CD4-positive, alpha-beta T cell treated with Interleukin-4 for 4 hours (primary cell): ENCODE results near the gene TNFRSF14.

ENCODE experiments used
- DNase-seq: peaks from one replicate; pipeline ENCODE4 v3.0.0-alpha.2; 2020

TNFRSF14 gene

DNA sequence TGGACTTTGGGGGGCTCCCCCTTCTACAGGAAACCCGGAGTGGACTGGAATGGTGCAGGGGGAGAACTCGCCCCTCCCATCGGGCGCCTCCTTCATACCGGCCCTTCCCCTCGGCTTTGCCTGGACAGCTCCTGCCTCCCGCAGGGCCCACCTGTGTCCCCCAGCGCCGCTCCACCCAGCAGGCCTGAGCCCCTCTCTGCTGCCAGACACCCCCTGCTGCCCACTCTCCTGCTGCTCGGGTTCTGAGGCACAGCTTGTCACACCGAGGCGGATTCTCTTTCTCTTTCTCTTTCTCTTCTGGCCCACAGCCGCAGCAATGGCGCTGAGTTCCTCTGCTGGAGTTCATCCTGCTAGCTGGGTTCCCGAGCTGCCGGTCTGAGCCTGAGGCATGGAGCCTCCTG lies at the start of gene TNFRSF14:
TSS of gene TNFRSF14 (plus strand) at position 95 of the 401 bp plus-strand sequence. CDS start at position 389, 294 bp downstream.
- DNase-seq, result peak; percentile 80

DNA sequence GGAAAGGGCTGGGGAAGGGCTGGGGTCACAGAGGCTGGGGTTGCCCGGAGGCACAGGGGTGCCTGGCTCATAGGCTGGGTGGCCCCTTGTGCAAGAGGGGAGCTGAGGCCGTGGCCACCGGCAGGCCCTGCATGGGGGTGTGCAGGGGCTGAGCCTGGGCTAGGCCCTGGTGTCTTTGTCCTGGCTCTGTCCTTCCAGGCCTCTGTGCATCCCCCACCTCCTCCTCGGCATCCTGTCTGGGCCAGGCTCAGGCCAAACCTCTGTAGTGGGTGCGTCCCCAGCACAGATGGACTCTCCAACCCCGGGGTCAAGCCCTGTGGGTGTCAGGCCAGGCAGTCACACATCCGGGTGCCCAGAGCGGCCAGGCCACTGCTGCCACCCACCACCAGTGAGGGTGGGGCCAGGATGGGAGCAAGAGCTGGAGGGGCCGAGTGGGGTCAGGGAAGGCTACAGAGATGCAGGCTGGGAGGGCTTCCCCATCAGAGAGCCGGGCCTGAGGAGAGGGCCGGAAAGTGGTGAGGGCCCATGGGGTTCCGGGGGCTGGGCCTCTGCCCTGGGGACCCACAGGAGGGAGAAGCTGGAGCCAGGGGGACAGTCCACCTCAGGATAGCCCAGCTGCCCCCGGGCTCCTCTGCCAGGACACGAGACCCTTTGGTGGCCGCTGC lies 49.1 kb upstream of the TNFRSF14 start:
- no peak for DNase-seq

DNA sequence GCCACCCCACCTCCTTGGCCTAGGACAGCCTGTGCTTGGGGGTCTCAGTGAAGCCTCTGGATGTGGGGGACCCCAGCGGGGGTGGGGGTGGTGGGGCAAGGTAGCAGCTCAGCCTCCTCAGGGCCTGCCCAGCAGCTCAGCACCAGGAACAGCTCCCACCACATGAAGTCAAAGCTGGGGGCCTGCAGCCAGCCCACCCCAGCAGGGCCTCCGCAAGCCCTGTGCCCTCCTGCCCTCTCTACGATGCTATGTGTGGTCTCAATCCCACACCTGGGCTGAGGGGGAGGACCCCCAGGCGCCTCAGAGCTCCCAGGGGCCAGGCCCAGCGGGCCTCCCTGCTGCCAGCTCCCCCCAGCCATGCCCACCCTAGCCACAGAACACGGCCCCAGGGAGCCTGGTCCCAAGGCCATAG lies 48.4 kb upstream of the TNFRSF14 start:
- DNase-seq, result no peak

DNA sequence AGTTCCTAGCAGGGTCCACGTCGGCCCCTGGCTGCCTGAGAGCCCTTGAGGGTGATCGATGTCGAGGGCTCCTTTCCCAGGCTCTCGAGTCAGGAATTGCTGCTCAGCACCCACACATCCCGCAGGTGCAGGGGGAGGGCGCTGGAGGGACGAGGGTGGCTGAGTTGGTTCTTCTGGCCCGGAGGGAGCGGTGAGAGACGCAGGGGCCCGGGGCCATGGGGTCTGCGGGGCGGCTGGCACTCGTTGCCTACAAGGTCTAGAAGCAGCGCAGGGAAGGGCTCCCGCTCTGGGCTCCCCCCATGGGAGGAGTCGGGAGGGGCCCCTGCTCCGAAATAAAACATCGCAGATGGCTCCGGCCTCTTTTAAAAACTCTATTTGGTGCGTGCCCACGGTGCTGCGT lies 48.0 kb upstream of the TNFRSF14 start:
- DNase-seq, result no peak

DNA sequence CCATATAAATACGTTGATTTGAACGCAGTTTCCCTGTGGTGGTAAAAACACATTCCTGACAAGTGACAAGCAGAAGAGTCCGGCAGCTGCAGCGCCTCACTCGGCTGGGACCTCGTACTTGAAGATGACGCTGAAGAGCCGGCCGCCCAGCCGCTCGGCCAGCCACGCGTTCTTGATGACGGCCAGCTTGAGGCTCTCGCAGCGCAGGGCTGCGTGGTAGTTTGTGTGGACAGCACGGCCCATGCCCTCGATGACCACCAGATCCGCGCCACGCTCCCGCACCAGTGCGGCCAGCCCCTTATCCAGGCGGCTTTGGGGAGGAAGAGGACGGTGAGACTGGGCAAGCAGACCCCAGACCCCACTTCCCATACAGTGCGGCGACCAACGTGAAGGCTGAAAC lies 47.4 kb upstream of the TNFRSF14 start:
- DNase-seq, result no peak

DNA sequence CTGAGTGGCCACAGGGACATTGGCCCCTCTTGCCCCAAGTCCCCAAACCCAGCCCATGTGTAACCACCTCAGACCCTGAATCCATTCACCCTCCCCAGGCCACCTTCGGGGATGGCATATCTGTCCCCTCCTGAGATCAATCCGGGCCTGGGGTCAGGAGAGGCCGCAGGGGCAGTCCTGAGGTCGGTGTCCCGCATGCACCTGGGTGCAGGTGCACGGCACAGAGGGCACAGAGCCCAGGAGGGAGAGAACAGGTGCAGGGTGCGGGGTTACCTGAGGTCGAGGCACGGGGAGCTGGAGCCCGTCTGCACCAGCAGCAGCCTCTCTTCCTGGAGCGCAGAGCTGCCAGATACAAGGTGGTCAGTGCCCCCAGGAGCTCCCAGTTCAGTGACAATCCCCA lies 46.6 kb upstream of the TNFRSF14 start:
- no peak for DNase-seq

DNA sequence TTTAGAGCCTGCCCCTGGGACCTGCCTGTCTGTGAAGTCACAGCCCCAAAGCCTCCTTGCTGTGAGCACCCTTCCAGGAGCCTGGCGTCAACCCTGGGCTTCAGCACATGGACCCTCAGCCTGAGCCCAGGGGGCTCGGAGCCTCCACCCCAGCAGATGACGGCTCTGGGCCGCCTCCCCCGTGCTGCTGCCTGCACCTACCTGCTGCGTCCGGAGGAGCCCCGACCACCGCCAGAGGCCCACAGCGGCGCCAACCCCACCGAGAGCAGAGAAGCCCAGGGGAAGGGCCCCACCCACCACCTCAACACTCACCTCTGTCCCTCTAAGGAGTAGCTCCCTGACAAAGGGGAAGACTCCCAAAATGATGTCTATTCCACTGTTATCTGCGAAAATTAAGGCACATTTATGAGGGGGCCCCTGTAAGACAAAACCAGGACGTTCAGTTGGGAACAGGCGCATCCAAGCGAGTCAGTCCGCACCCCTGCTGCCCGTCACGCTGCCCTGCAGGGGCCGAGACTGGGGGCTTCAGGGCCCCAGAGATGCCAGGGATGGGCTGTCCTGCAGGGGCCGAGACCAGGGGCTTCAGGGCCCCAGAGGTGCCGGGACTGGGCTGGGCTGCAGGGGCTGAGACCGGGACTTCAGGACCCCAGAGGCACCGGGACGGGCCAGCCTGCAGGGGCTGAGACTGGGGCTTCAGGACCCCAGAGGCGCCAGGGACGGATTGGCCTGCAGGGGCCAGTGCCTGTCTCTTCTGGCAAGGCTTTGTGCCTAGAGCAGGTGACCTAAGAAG lies 45.6 kb upstream of the TNFRSF14 start:
- DNase-seq, result no peak

DNA sequence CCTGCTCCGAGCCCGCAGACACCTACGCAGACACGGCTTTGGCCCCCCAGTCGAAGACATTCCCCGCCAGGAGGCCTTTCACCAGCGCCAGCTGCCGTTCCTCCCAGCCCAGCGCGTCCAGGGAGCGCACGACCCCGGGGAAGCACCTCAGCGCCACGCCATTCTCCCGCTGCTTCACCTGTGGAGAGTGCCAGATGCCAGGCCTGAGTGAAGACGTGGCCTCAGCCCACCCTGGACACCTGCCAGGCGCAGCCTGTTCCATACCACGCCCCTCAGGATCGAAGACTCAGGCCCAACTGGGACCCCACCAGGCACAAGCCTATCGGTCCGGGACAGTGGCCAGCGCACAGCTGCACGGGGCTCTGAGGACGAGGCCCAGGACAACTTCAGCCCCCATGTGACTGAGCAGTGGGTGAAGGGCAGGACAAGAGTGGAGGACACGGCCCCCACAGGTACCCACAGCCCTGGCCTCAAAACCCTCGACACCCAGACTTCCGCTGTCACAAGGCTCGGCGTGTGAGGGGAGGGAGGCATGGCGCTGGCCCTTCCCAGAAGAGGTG lies 43.2 kb upstream of the TNFRSF14 start:
- no peak for DNase-seq

DNA sequence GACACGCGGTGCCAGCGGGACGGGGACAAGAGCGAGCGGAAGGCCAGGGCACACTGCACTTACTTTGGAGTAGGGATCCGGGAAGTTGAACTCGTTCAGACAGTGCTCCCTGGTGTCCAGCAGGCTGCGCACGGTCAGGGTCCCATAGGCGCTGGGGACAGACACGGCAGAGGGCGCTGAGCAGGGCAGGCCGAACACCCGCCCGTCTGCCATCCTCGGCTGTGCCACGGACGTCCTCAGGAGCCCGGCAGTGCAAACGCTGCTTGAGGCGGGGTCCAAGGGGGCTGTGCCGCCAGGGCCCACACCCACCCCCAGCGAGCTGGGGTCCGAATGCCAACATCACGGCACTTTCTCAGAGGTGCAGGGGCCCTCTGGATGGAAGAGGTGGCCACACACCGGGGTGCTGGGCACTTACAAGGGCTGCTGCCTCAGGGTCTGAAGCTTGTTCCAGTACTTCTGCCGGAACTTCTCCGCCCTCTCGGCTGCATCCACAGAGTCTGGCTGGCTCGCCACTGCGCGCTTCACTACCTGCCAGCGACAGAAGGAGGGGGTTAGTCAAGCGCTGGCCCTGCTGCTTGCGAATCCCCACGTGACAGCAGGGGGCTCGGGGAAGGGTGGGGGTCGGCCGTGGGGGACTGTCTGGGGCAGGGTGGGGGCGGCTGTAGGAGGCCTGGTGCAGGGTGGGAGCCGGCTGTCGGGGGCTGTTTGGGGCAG lies 42.1 kb upstream of the TNFRSF14 start:
- no peak for DNase-seq

DNA sequence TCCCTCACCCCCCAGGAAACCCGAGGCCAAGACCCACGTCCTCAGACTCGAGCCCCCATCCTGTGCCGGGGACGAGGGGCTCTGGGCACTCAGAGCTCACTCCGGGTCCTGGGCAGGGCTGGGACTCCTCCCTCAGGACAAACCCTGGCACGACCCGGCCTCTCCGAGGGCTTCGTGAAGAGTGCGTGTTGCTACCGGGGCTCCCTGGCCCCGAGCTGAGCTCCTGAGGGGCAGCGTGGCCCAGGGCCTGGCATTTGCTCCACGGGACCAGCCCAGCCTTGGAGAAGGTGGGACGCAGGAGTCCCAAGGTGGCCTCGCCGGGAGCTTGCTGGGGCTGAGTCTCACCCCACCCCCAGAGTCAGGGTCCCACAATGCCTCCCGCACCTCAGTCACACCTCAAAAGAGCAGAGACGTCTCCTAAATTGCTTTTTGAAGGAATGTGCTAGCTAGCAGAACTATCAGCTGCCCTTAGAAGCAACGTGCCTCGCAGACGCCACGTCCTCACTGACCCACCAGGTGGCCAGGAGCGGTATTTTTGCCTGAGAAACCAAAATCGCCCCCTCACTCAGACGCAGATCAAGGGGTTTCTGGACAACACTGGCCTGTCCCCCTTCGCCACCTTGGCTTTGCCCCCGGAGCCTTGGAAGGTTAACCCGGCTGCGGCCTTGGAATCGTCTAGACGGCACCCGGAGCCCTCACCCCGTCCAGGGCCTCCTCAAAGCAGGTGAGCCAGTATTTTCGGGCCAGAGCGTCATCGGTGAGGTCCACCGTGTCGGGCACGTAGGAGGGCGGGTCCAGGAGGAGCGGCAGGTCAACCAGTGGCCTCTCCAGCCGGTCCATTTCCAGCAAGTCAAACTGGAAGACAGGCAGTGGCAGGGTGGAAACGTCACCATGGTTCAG lies 41.1 kb upstream of the TNFRSF14 start:
- DNase-seq, result no peak

DNA sequence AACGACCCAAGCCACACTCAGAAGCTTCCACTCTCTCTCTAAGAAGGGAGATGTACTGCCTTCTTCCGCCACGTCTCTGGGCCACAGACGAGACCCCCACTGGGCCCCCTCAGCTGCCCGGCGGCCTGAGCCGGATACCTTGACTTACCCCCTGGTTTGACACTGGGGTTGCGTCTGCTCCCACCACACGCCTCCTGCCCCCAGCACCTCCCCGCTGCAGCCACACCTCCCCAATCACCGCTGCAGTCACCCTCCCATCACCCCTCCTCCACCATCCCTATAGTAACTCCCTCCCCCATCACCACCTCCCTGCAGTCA lies 40.4 kb upstream of the TNFRSF14 start:
- DNase-seq, result no peak

DNA sequence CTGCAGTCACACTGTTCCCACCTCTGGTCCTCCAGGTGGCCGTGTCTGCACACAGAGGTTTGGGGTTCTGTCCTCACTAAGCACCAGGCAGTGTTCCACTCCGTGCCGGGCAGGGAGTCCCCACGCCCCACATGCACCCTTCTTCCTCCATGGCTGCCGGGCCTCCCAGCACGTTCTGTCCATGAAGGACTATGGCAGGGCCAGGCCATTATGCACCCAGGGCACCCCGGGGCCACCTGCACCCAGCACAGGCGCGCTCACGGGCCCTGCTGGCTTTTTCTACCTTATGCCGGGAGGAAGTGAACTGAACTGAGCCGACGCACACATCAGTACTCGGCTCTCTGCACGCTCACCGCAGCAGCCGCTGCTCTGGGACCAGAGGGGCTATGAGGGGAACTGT lies 40.0 kb upstream of the TNFRSF14 start:
- no peak for DNase-seq

DNA sequence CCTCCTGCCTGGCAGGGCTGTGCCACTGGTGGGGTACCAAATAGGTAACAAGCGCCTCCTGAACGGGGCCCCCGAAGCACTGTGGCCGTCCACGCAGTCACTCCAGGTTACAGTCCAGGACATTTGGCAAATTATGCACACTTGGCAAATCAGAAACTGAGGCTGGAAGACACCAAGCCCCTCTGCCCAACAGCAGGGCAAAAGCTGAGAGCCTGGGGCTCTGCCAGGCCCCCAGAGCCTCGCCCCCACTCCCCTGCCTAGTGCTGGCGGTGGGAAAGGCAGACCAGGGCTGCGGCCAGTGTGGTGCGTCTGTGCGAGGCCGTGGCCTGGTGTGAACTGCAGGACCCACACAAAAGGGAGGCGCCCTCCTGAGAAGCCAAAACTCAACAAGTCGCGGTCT lies 39.2 kb upstream of the TNFRSF14 start:
- DNase-seq, result no peak

DNA sequence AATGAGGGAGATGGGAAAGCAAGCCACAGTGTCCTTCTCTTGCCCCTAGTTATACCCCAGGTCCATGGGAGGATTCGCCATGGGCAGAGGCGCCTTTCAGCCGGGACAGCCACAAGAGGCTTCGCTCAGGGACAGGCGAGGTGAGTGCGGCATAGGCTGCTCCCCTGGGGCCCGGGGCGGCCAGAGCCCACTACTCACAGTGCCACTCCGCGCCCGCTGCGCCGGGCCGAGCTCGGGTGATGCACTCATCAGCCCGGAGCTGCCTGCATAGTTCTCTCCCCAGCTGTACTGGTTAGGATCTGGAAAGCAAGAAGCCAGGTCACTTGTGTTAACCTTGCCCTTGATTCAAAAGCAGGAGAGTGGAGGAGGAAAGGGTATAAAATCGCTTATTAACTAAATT lies 38.2 kb upstream of the TNFRSF14 start:
- DNase-seq, result no peak

DNA sequence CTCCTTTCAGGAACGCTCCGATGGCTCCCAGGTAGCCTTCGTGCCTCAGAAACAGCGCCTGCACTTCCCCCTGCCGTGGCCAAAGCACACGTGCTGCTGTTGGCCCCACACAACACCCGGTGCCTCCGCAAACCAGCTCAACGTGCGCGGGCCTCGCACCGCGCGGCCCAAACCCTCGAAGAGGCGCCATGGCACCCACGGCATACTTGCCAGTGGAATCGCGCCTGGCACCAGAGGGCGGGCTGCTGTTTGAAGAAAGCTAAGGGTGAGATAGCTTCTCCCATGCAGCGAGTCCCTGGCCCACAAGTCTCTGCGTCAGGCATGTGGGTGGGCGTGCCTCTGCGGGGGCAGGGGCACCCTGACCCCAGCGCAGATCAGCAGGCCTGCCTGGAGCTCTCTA lies 37.6 kb upstream of the TNFRSF14 start:
- no peak for DNase-seq

DNA sequence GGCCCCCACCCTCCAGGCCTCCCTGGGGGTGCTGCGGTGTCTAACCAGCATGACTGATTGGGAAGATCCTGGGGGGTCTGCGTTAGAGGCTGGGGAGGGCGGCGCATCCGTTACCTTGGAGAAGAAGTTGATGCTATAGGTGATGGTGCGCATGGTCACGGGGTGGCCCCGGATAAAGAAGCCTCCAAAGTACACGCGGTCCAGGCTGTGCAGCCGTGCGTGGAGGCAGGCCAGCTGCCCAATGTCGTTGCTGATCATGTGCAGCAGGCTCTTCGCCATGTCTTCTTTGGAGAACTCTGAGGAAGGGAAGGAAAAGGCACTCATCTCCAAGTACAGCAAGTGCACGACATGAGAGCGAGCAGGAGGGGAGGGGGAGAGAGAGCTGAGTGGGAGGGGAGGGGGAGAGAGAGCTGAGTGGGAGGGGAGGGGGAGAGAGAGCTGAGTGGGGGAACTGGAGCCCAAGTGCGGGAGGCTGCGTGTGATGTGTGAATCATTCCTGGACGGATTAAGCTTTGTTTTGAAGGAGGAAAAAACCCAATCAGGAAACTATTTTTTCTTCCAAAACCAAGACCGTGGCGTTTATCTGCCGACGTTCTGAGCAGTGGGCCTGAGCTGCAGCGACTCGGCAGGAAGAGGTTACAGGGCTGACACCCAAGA lies 37.0 kb upstream of the TNFRSF14 start:
- DNase-seq, result no peak

DNA sequence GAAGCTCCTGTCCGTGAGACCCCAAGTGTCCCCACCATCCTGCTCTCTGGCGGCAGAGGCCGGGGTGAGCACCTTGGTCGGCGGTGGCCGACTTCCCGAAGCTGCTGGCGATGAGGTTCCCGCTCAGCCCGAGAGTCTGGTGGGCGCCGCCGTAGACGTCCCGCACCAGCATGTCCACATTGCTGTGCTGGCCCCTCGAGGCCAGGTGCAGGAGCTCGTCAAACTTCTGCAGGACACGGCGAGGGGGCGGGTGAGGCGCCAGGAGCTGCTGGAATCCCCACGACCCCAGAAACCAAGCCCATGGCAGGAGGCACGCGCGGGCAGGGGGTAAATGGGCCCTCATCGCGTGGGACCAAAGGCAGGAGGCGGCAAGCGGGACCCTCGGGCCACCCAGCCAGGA lies 36.4 kb upstream of the TNFRSF14 start:
- no peak for DNase-seq

DNA sequence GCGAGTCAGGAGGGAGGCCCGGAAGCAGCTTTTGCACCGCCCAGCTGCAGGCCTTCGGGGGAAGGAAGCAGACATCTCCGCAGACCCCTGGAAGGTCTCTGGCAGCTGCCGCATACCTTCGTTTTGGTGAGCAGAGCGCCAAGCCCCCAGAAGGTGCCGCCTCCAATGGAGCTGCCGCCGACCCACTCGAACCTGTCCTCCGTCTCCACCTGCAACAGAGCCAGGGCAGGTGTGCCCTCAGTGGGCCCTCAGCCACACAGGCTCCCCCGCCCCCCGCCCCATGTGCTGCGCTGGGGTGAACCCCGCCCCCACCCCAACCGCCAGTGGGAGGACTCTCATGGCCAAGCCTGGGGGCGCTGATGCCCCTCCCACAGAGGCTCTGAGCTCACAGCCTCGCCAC lies 36.0 kb upstream of the TNFRSF14 start:
- no peak for DNase-seq

DNA sequence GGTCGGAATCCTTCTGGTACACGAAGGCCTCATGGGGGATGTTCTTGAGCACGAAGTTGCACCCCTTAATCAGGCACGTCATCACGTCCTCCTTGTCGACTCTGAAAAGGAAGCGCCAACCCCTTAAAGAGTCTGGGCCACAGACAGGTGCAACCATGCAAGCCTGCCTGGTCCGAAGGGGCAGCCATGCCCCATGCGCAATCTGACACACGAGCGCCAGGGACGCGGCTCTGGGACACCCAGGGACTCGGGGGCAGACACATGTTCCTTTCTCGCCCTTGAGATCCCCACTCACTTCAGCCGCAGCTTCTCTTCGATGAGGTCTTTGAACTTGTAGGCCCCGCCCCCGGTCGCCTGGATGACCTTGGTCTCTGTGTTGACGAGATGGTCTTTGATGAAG lies 35.4 kb upstream of the TNFRSF14 start:
- no peak for DNase-seq

DNA sequence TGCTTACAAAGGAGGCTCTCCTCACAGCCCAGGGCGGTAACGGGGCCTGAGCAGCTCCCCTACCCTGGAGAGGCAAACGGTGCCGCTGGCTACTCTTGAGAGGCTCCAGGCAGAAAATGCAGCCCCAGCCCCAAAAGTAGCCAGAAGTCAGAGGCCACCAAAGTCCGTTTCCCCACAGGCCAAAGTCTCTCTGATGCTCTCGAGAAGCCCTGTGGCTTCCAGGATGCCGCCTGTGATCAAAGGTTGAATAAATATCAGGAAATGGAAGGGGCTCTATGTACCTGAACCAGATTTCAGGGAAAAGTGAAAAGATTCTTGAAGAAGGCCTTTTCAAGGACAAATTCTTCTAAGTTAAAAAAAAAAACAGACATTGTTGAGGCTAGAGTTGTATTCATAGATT lies 33.9 kb upstream of the TNFRSF14 start:
- DNase-seq, result no peak

DNA sequence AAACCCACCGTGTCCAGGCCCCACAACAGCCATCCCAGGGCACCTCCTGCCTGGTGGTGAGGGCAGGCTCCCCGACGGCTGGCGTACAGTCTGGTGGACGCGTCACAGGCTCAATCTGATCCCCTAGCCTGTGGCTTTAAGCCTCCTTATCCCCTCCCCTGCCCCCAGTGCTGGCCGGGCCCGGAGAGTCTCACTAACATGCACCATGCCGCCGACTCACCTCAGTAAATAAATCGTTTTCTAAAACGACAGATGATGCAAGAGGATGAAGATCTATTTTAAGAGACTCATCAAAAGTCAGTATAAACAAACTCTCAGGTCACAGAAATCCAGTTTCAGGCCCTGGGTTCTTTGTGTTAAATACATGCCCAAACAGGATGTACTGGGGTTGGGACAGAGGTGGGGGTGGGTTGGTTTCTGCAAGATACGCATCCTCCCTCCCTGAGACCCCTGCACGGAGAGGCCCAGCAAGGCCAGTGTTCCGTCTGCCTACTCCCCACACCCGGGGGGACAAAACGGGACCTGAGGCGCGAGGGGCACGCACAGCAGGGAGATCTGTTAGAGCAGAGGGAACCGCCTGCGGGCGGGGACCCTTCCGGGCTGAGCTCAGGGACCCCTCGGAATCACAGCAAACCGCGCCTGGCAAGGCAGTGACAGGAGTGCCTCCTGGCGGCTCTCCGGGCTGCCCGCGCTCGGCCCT lies 32.8 kb upstream of the TNFRSF14 start:
- DNase-seq, result peak; percentile 6
